ENCODE data around the gene PCBP3. TPM values are rescaled to one million over a fixed set of nuclear protein-coding genes. Genes with fewer than 3 reads are reported as not detected.
"Not testable (repeated sequence)": the region's sequence is repeated elsewhere in the genome, so short reads cannot be mapped to it uniquely, and the experiment has no call there.

Gene PCBP3
- total RNA-seq, 1 donor from 2014 or later, result 5.5 TPM

- no peak for DNase-seq
Observed at GRCh38 chr21:45635271-45636151, 8.0 kb upstream of the PCBP3 start.

- no peak for DNase-seq
Observed at GRCh38 chr21:45636459-45636858, 7.1 kb upstream of the PCBP3 start.

- no peak for DNase-seq
Observed at GRCh38 chr21:45636951-45637646, 6.4 kb upstream of the PCBP3 start.

- no peak for DNase-seq
Observed at GRCh38 chr21:45637883-45638282, 5.6 kb upstream of the PCBP3 start.

GRCh38 chr21:45638707-45639106, 4.8 kb upstream of the PCBP3 start:
- DNase-seq, result no peak

GRCh38 chr21:45639206-45640000, 4.1 kb upstream of the PCBP3 start:
- no peak for DNase-seq

GRCh38 chr21:45640001-45640887, 3.3 kb upstream of the PCBP3 start:
- DNase-seq, result no peak

GRCh38 chr21:45640888-45641479, 2.5 kb upstream of the PCBP3 start:
- no peak for DNase-seq

GRCh38 chr21:45641480-45642035, 2.0 kb upstream of the PCBP3 start:
- DNase-seq, result no peak

- DNase-seq, result no peak
Observed at GRCh38 chr21:45642122-45642813, 1.3 kb upstream of the PCBP3 start.

- DNase-seq, result no peak
Observed at GRCh38 chr21:45644041-45644906, 749 bp downstream of the PCBP3 start.

- DNase-seq, result no peak
Observed at GRCh38 chr21:45651921-45652320, 8.4 kb downstream of the PCBP3 start.

GRCh38 chr21:45655124-45655523, 11.6 kb downstream of the PCBP3 start:
- DNase-seq, result no peak

GRCh38 chr21:45656114-45656513, 12.6 kb downstream of the PCBP3 start:
- not testable (repeated sequence) for DNase-seq

GRCh38 chr21:45661913-45662622, 18.5 kb downstream of the PCBP3 start:
- DNase-seq, result not testable (repeated sequence)

GRCh38 chr21:45662623-45663245, 19.2 kb downstream of the PCBP3 start:
- DNase-seq, result not testable (repeated sequence)

- DNase-seq, result no peak
Observed at GRCh38 chr21:45669382-45669781, 25.9 kb downstream of the PCBP3 start.

GRCh38 chr21:45670731-45671130, 27.2 kb downstream of the PCBP3 start:
- DNase-seq, result no peak
